GM21367 (cell line): ENCODE measurements around the gene LRP2BP.
"Not testable (repeated sequence)": the region's sequence is repeated elsewhere in the genome, so short reads cannot be mapped to it uniquely, and the experiment has no call there.

Experiments
- ATAC-seq: cut with Tn5 transposase; IDR thresholded peaks from one replicate; pipeline ENCODE4 v1.9.1; 2021; ENCODE audit not compliant: unreplicated experiment

The LRP2BP gene

GRCh38 chr4:185329879-185330510, 65.7 kb downstream of the LRP2BP start:
- ATAC-seq, result not testable (repeated sequence)

GRCh38 chr4:185328586-185328985, 67.1 kb downstream of the LRP2BP start:
- ATAC-seq, result no peak

- not testable (repeated sequence) for ATAC-seq
Measured at GRCh38 chr4:185325721-185326120, 70.0 kb downstream of the LRP2BP start.

GRCh38 chr4:185324361-185324760, 71.4 kb downstream of the LRP2BP start:
- not testable (repeated sequence) for ATAC-seq

- no peak for ATAC-seq
Measured at GRCh38 chr4:185323606-185324005, 72.1 kb downstream of the LRP2BP start.

- ATAC-seq, result no peak
Measured at GRCh38 chr4:185322803-185323202, 72.9 kb downstream of the LRP2BP start.

GRCh38 chr4:185318679-185319078, 77.0 kb downstream of the LRP2BP start:
- ATAC-seq, result peak; percentile 38

GRCh38 chr4:185317880-185318279, 77.8 kb downstream of the LRP2BP start:
- no peak for ATAC-seq

- not testable (repeated sequence) for ATAC-seq
Measured at GRCh38 chr4:185317462-185317861, 78.3 kb downstream of the LRP2BP start.
